NCI-H146 (cell line): ENCODE data around the gene CFD.
A peak's percentile ranks its signal among the peaks of the same experiment; 100 is the strongest.
"Not testable (repeated sequence)": the region's sequence is repeated elsewhere in the genome, so short reads cannot be mapped to it uniquely, and the experiment has no call there.

Experiments used
- DNase-seq: peaks from one replicate; lab custom pipeline; 2025; lab: John Stamatoyannopoulos, UW

CFD gene

DNA sequence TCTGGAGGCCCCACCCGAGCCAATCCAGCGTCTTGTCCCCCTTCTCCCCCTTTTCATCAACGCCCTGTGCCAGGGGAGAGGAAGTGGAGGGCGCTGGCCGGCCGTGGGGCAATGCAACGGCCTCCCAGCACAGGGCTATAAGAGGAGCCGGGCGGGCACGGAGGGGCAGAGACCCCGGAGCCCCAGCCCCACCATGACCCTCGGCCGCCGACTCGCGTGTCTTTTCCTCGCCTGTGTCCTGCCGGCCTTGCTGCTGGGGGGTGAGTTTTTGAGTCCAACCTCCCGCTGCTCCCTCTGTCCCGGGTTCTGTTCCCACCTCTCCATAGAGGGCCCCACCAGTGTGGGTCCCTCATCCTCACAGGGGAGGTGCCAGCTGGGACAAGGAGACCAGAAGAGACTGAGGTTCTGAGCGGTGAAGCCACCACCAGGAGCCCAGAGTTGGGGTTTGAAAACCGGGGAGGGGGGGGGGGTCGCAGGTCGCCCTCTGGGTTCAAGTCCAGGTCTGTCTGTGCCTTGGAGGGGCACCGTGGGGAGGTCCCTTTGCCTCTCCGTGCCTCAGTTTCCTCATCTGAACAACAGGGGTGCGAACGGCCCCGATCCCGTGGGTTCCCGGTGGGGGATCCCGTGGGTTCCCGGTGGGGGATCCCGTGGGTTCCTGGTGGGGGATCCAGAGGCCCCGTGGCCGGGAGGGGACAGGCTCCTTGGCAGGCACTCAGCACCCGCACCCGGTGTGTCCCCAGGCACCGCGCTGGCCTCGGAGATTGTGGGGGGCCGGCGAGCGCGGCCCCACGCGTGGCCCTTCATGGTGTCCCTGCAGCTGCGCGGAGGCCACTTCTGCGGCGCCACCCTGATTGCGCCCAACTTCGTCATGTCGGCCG lies 7.1 kb upstream of the CFD start, which contains the start of gene ELANE:
Gene ELANE (plus strand): TSS at position 168 of the 878 bp plus-strand sequence. CDS start 26 bp downstream, at position 194.
- DNase-seq: no peak

DNA sequence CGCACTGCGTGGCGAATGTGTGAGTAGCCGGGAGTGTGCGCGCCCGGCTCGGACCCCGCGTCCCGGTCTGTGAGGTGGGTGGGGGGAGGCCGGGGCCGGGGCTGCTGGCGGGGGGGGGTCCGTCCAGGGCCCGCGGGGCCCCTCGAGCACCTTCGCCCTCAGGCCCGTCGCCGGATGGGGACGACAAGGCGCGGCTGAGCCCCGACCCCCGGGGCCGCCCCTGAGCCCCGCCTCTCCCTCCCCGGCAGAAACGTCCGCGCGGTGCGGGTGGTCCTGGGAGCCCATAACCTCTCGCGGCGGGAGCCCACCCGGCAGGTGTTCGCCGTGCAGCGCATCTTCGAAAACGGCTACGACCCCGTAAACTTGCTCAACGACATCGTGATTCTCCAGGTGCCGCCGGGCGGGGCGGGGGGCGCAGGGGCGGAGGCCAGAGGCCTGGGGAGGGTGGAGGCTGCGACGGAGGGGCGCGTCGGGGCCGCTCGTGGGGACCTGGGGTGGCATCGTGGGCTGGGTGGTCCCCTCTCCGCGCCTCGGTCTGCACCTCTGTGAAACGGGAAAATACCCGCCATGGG lies 6.4 kb upstream of the CFD start:
- DNase-seq: no peak

DNA sequence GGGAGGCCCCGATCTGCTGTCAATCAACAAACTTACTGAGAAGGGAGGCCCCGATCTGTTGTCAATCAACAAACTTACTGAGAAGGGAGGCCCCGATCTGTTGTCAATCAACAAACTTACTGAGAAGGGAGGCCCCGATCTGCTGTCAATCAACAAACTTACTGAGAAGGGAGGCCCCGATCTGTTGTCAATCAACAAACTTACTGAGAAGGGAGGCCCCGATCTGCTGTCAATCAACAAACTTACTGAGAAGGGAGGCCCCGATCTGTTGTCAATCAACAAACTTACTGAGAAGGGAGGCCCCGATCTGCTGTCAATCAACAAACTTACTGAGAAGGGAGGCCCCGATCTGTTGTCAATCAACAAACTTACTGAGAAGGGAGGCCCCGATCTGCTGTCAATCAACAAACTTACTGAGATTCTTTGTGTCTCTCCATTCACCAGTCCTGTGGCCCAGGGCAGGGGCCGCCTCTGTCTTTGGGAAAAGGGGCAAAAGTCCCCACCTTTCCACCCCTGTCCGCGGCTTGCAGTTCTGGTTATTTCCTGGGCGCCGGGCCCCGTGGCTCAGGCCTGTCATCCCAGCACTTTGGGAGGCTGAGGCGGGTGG lies 5.7 kb upstream of the CFD start:
- not testable (repeated sequence) for DNase-seq

DNA sequence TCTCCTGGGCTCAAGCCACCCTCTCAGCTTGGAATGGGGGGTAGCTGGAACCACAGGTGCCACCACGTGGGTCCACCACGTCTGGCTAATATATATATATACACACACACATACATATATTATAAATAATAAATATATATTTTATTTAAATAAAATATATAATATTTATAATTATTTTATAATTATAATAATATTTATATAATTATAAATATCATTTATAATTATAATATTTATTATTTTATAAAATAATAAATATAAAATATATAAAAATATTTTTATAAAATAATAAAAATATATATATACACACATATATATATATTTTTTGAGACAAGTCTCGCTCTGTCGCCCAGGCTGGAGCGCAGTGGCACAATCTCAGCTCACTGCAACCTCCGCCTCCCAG lies 4.9 kb upstream of the CFD start:
- DNase-seq: no peak

DNA sequence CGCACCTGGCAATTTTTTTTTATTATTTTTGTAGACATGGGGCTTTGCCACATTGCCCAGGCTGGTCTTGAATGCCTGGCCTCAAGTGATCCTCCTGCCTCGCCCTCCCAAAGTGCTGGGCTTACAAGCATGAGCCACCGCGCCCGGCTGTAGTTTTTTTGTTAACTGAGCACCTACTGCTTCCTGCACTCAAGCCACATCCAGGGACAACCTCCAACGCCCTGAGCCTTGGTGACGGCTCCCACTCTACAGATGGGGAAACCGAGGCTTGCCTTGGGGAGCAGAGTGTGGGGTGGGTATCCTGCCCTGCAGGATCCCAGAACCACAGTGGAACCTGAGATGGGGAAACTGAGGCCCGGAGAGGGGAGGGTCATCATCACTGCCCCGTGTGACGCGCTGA lies 4.3 kb upstream of the CFD start:
- DNase-seq: no peak

DNA sequence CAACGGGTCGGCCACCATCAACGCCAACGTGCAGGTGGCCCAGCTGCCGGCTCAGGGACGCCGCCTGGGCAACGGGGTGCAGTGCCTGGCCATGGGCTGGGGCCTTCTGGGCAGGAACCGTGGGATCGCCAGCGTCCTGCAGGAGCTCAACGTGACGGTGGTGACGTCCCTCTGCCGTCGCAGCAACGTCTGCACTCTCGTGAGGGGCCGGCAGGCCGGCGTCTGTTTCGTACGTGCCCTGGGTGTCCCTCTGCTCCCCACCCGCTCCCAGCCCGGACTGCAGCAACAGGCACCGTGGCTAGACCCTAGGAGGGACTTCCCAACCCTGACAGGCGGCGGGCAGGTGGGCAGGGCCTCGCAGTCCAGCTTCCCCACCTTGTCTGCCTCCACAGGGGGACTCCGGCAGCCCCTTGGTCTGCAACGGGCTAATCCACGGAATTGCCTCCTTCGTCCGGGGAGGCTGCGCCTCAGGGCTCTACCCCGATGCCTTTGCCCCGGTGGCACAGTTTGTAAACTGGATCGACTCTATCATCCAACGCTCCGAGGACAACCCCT lies 3.8 kb upstream of the CFD start:
- no peak for DNase-seq

DNA sequence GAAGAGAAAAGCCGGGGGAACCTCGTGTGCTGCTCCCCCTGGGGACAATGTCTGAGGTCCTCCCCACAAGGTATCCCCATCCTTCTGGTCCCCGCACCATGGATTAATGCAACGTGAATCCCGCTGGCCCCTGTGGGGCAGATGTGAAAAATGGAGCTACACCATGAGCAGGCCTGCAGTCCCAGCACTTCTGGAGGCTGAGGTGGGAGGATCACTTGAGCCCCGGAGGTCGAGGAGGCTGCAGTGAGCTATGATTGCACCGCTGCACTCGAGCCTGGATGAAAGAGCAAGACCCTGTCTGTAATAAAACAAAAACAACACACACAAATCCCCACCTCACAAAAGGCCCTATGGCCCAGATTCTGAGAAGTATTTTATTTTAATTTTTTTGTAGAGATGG lies 1.2 kb upstream of the CFD start:
- DNase-seq: no peak

DNA sequence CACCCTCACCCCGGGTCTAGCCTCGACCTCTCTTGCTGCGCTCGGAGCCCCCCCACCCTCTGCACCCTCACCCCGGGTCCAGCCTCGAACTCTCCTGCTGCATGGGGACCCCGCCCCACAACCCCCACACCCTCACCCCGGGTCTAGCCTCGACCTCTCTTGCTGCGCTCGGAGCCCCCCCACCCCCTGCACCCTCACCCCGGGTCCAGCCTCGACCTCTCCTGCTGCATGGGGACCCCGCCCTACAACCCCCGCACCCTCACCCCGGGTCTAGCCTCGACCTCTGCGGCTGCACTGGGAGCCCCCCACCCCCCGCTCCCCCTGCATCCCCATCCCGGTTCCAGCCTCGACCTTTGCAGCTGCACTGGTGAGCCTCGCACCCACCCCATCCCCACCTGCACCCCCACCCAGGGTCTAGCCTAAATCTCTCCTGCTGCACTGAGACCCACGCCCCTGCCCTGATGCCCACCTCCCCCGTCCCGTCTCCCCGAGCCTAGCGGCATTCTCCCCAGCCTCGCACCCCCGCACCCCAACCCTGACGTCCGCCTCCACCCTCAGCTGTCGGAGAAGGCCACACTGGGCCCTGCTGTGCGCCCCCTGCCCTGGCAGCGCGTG lies 1.8 kb downstream of the CFD start:
- DNase-seq: no peak

DNA sequence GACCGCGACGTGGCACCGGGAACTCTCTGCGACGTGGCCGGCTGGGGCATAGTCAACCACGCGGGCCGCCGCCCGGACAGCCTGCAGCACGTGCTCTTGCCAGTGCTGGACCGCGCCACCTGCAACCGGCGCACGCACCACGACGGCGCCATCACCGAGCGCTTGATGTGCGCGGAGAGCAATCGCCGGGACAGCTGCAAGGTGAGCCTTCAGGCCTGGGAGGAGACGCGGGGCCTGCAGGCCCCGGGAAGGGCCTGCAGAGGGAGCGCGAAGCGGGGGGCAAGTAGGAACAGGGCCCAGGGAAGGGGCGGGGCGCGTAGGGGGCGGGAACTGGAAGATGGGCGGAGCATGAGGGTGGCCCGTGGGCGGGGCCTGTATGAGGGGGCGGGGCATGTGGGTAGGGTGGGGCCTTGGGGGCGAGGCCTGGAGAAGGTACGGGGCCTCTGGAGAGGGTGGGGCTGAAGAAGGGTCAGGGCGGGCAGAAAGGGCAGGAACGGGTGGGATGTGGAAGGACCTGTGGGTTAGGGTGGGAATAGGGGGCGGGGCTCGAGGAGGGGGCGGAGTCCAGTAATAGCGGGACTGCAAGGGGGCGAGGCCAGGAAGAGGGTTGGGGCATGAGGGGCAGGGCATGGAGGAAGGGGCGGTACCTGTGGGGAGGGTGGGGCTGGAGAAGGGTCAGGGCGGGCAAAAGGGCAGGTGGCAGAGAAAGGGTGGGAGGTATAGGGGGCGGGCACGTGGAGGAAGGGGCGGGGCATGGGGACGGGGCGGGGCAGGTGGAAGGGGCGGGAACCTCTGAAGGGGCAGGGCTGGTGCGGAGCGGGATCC lies 2.5 kb downstream of the CFD start:
- DNase-seq: peak; percentile 70

DNA sequence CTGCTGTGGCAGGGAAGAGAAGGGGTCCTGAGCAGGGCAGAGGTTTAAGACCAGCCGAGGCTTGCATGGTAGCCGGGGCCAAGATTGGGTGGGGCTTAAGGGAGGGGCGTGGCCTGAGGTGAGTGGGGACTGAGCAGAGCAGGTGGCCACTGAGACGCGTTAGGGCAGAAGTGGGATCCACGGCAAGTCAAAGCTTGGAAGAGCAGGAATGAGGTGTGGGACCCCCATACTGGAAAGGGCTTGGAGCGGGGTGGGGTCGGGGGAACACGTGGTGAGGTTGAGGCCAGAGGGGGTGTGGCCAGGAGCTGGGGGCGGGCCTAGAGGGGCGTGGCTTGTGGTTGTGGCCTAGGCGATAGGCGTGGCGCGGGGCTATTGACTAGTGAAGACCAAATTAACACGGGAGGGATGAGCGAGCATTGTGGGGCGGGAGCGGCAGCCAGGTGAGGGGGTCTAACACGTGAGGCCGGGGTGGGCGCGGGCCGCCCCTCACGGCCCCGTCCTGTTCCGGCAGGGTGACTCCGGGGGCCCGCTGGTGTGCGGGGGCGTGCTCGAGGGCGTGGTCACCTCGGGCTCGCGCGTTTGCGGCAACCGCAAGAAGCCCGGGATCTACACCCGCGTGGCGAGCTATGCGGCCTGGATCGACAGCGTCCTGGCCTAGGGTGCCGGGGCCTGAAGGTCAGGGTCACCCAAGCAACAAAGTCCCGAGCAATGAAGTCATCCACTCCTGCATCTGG lies 3.3 kb downstream of the CFD start:
- no peak for DNase-seq

DNA sequence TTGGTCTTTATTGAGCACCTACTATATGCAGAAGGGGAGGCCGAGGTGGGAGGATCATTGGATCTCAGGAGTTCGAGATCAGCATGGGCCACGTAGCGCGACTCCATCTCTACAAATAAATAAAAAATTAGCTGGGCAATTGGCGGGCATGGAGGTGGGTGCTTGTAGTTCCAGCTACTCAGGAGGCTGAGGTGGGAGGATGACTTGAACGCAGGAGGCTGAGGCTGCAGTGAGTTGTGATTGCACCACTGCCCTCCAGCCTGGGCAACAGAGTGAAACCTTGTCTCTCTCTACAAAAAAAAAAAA lies 3.8 kb downstream of the CFD start:
- no peak for DNase-seq

DNA sequence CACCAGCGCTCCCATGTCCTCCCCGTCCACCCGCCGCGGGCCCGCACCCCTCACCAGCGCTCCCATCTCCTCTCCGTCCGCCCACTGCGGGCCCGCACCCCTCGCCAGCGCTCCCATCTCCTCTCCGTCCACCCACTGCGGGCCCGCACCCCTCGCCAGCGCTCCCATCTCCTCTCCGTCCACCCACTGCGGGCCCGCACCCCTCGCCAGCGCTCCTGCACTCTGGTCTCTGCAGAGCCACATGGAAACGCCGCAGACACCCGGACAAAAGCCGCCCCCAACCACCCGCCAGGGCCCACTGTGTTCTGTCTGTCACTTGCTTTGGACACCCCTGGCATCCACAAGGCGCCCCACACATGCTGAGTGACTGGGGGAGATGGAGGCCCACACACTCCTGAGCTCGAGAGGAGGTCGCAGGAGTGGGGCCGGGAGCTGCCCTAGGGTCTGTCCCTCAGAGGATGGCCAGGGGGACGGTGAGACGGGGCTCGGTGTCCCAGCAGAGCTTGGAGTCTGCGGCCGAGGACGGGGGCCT lies 7.4 kb downstream of the CFD start:
- DNase-seq: no peak

DNA sequence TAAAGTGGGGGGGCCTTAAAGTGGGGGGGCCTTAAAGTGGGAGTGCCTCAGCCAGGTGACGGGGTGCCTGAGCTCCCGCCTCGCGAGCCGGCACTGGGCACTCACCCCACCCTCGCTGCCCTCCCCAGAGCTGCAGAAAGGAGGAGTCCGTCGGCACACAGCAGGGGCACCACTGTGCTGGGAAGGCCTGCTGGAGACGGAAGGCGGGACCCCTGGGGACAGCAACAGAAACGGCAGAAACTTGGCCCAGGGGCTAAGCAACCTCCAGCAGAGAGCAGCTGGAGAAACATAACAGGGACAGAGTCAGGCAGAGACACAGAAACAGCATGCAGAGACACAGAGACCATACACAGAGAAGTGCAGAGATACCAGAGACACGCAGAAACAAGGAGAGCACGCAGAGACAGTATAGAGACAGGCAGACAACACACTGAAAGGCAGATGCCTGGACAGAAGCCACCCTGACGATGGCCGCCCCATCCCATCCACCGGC lies 7.9 kb downstream of the CFD start:
- DNase-seq: no peak

DNA sequence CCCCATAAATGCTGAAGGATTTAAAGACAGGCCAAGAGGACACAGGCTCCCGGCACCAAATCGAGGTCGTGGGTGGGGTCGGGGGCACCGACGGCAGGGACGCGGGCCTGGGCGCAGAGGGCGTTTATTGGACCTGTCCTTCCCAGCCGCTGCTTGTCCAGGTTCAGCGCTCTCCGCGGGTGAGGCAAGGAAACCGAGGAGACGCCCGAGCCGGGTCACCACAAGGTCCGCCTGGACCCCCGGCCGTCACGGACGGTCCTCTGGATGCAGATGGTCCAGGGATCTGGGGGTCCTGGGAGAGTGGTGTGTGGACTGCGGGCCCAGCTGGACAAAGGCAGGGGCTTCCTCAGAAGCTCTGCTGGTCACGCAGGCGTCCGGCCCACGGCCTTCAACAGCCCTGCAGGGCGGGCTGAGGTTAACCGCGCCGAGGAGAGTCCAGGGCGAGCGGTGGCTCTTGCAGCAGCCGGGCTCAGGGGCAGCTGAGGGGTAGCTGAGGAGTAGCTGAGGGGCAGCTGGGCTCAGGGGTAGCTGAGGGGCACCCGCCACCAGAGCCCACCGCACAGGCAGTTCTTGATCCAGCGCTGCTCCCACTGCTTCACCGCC lies 8.5 kb downstream of the CFD start:
- no peak for DNase-seq

DNA sequence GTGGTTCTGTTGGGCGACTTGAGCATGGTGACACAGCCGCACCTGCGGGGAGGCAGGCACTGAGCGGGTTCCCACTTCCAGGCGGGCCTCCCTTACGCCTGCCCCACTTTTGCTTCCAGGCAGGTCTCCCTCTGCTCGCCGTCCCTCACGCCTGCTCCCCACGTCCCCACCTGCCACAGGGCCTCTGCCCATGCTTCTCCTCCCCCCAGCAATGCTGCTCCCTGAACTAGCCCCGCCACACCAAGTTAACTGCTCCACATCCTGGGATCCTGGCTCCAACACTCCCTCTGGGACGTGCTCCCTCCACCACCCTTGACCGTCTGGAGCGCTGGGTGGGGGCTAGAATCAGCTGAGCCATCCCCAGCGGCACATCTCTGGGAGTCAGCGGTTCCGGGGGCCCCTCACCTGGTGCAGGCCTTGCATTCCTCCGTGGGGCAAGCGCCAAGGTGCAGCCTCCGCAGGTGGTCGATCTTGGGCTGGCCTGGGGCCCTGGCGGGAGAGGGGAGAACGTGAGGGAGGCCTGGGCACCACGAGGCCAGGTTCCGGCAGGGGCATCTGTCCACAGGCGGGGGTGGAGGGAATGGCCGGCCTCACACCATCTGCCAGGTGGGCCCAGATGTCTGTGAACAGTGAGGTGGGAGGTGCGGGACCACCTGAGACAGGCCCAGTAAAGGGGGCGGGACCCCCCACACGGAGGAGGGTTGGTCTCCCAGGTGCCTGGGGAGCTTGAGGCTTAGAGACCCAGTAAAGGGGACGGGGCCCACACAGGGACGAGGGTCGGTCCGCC lies 9.2 kb downstream of the CFD start:
- no peak for DNase-seq

DNA sequence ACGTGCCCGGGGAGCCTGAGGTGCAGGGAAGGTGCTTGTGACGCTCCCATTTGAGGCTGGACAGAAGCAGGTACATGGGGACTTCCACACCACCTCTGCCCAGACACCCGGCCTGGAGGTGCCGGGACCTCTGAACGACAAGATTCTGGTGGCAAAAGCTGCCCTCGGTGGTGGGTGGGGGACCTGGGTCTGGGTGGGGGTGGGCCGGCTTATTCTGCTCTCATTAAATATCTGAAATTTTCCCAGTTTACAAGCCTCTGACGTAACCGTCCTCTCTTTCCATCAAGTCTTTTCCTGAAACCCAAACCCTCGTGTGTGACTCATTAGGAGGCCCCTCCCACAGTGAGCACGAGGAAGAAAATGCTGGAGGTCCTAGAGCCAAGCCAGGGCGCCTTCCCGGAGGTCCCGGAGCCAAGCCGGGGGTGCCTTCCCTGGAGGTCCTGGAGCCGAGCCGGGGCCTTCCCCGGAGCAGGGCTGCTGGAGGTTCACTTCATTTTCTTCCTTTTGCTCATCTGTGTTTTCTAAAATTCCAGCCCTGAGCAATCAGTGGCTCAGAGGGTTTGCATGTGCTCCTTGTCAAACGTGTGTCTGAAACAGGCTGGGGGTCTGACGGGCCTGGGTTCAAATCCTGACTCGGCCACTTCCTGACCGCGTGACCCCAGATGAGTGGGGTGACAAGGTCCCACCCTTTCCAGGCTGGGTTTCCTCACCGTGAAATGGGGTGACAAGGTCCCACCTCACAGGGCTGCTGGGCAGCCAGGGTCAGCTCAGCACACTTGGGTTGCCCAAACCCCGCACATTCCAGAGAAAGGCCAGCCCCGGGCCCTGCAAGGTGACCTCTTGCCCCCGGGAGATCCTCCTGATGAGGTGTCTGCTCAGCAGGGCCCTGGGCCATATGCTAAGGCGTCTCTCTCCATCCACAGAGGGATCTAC lies 10.0 kb downstream of the CFD start:
- DNase-seq: no peak

DNA sequence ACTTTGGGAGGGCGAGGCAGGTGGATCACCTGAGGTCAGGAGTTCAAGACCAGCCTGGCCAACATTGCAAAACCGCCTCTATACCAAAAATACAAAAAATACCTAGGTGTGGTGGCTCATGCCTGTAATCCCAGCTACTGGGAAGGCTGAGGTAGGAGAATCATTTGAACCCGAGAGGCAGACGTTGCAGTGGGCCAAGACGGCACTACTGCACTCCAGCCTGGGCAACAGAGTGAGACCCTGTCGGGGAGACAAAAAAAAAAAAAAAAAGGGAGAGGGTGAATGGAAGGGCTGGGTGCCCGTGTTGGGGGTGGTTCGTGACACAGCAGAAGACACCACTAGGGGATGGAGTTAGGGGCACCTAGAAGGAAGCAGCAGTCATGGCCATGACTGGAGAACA lies 10.8 kb downstream of the CFD start:
- DNase-seq: no peak

DNA sequence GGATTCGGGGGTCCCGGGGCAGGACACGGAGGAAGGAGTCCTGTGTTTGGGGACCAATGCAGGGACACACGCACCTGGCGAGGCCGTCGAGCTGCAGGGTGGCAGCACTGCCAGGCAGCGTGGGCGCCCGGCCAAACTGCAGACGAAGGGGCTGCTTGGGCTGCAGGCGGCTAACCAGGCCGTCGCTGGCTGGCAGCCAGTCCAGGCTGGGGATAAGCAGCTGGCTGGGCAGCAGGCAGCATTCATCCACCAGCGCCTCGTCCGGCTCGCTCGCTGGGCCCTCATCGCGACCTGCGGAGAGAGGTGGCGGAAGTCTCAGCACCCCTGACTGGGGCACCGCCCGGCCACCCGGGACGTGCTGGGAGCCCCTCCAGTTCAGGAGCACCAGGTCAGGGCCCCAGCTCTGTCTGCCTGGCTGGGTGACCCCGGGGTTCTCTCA lies 11.5 kb downstream of the CFD start:
- no peak for DNase-seq
